H1 (cell line): Measurements from ENCODE around the gene SPATS2. TPM values are rescaled to one million over a fixed set of nuclear protein-coding genes. Genes with fewer than 3 reads are reported as not detected.

Experiments used
- CBX5 ChIP-seq: fragments of 300-800, 300-1000 bp; sonication (generic); IDR thresholded peaks from 2 replicates; pipeline ENCODE4 v1.7.1; 2016; ENCODE audit warnings: antibody characterized with exemption, low read length, low read depth
- polyA plus RNA-seq, 7 experiments: library from polyadenylated mRNA; depleted of rRNA in 3 of 7; stranded (reverse) in 5 of 7; unstranded in 2 of 7; fragments of >200 nt in 5 of 7; fragments of 200-250 nt in 2 of 7; gene quantifications; 1 replicate in 5 of 7; 2 replicates in 1 of 7; 4 replicates in 1 of 7; pipeline versions ENCODE4 v1.2.1 to v1.2.3, GENCODE V29; 2011 to 2013; ENCODE audit warnings: missing spikeins in 2 of 7, mixed read lengths in 2 of 7
- total RNA-seq: library from RNA; stranded (reverse); fragmentation: NEBNext Ultra II Directional; extraction: Animal tissue kit (Norgen Biotek cat#: 25700); gene quantifications from 2 replicates; pipeline ENCODE4 v1.2.1, GENCODE V29; 2021
- TF ChIP-seq, protein P1 (sequence below): fragments of 300-600 bp; sonication (generic); IDR thresholded peaks from 2 replicates; pipeline ENCODE4 v1.7.1; 2012; ENCODE audit warnings: low read length, moderate library complexity, mild to moderate bottlenecking, inconsistent platforms; ENCODE audit not compliant: insufficient replicate concordance
- TF ChIP-seq, protein P2 (sequence below): IDR thresholded peaks from 2 replicates; pipeline ENCODE4 v1.6.1; 2012; ENCODE audit warnings: inconsistent platforms

SPATS2 gene
- total and polyA plus RNA-seq, 2 of the 8 experiments (the other 6 are each of a cell fraction or from before 2014, with no cell fraction given): 19.2 to 24.5 TPM

- TF ChIP-seq, protein P1, sequence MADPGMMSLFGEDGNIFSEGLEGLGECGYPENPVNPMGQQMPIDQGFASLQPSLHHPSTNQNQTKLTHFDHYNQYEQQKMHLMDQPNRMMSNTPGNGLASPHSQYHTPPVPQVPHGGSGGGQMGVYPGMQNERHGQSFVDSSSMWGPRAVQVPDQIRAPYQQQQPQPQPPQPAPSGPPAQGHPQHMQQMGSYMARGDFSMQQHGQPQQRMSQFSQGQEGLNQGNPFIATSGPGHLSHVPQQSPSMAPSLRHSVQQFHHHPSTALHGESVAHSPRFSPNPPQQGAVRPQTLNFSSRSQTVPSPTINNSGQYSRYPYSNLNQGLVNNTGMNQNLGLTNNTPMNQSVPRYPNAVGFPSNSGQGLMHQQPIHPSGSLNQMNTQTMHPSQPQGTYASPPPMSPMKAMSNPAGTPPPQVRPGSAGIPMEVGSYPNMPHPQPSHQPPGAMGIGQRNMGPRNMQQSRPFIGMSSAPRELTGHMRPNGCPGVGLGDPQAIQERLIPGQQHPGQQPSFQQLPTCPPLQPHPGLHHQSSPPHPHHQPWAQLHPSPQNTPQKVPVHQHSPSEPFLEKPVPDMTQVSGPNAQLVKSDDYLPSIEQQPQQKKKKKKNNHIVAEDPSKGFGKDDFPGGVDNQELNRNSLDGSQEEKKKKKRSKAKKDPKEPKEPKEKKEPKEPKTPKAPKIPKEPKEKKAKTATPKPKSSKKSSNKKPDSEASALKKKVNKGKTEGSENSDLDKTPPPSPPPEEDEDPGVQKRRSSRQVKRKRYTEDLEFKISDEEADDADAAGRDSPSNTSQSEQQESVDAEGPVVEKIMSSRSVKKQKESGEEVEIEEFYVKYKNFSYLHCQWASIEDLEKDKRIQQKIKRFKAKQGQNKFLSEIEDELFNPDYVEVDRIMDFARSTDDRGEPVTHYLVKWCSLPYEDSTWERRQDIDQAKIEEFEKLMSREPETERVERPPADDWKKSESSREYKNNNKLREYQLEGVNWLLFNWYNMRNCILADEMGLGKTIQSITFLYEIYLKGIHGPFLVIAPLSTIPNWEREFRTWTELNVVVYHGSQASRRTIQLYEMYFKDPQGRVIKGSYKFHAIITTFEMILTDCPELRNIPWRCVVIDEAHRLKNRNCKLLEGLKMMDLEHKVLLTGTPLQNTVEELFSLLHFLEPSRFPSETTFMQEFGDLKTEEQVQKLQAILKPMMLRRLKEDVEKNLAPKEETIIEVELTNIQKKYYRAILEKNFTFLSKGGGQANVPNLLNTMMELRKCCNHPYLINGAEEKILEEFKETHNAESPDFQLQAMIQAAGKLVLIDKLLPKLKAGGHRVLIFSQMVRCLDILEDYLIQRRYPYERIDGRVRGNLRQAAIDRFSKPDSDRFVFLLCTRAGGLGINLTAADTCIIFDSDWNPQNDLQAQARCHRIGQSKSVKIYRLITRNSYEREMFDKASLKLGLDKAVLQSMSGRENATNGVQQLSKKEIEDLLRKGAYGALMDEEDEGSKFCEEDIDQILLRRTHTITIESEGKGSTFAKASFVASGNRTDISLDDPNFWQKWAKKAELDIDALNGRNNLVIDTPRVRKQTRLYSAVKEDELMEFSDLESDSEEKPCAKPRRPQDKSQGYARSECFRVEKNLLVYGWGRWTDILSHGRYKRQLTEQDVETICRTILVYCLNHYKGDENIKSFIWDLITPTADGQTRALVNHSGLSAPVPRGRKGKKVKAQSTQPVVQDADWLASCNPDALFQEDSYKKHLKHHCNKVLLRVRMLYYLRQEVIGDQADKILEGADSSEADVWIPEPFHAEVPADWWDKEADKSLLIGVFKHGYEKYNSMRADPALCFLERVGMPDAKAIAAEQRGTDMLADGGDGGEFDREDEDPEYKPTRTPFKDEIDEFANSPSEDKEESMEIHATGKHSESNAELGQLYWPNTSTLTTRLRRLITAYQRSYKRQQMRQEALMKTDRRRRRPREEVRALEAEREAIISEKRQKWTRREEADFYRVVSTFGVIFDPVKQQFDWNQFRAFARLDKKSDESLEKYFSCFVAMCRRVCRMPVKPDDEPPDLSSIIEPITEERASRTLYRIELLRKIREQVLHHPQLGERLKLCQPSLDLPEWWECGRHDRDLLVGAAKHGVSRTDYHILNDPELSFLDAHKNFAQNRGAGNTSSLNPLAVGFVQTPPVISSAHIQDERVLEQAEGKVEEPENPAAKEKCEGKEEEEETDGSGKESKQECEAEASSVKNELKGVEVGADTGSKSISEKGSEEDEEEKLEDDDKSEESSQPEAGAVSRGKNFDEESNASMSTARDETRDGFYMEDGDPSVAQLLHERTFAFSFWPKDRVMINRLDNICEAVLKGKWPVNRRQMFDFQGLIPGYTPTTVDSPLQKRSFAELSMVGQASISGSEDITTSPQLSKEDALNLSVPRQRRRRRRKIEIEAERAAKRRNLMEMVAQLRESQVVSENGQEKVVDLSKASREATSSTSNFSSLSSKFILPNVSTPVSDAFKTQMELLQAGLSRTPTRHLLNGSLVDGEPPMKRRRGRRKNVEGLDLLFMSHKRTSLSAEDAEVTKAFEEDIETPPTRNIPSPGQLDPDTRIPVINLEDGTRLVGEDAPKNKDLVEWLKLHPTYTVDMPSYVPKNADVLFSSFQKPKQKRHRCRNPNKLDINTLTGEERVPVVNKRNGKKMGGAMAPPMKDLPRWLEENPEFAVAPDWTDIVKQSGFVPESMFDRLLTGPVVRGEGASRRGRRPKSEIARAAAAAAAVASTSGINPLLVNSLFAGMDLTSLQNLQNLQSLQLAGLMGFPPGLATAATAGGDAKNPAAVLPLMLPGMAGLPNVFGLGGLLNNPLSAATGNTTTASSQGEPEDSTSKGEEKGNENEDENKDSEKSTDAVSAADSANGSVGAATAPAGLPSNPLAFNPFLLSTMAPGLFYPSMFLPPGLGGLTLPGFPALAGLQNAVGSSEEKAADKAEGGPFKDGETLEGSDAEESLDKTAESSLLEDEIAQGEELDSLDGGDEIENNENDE: no peak
- no peak for TF ChIP-seq CBX5
- TF ChIP-seq, protein P2, sequence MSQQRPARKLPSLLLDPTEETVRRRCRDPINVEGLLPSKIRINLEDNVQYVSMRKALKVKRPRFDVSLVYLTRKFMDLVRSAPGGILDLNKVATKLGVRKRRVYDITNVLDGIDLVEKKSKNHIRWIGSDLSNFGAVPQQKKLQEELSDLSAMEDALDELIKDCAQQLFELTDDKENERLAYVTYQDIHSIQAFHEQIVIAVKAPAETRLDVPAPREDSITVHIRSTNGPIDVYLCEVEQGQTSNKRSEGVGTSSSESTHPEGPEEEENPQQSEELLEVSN: no peak
These were observed 103.7 kb downstream of the SPATS2 start (continued) for GRCh38 chr12:49470986-49471385.
